K562 (cell line): ENCODE results near the gene ARHGAP26. TPM values are rescaled to one million over a fixed set of nuclear protein-coding genes. Genes with fewer than 3 reads are reported as not detected.

Experiments used
- ATAC-seq: fragments of 200-7000 bp; cut with Tn5 transposase; 3 replicates; pipeline ENCODE4 v1.9.1; 2020; ENCODE audit warnings: moderate library complexity
- BruUV-seq: library from RNA; stranded (reverse); fragments of 400-500 nt; replicated peaks from 2 replicates; lab custom pipeline; 2021; lab: Mats Ljungman, UMichigan
- CTCF ChIA-PET: fragments of 300-600 bp; formaldehyde crosslinking; extraction: SDS; loops from one replicate; lab custom pipeline; 2021; ENCODE audit warnings: low intra/inter-chr PET ratio; lab: Yijun Ruan, JAX
- POLR2A ChIA-PET: fragments of 300-600, 350-650 bp; sonication (Branson Sonifier 250); formaldehyde crosslinking; extraction: SDS; loops from one replicate; lab custom pipeline; 2021; ENCODE audit warnings: antibody characterized with exemption, inconsistent platforms; lab: Yijun Ruan, JAX
- DNase-seq, 4 experiments: peaks; one replicate each; pipeline versions ENCODE4 v3.0.0 to v3.0.0-alpha.2; 2011 to 2018; ENCODE audit warnings: low spot score in 3 of 4, mixed read lengths in 3 of 4; ENCODE audit errors: extremely low read depth in 1 of 4
- FAIRE-seq: peaks from 2 replicates; lab custom pipeline; 2011; peaks lifted over from hg19 to GRCh38; lab: Jason Lieb, UNC
- H2AFZ ChIP-seq: 2 replicates; pipeline ENCODE4 v1.6.0; 2011; ENCODE audit warnings: low read depth, low read length, control low read depth, inconsistent platforms
- H3K27ac ChIP-seq: fragments of 200-600 bp; 3 replicates; pipeline ENCODE4 v1.8.0; 2011; ENCODE audit warnings: low read depth, mild to moderate bottlenecking, control low read depth, inconsistent platforms, low read length, moderate library complexity, mixed read lengths; ENCODE audit errors: extremely low read depth
- H3K27me3 ChIP-seq, 2 experiments: fragments of 300-600 bp in 1 of 2; 2 replicates in 1 of 2; 3 replicates in 1 of 2; pipeline versions ENCODE4 v1.6.0 to v1.8.0; 2011; ENCODE audit warnings: inconsistent platforms in 2 of 2, low read length in 2 of 2, mild to moderate bottlenecking in 1 of 2, mixed read lengths in 1 of 2, moderate library complexity in 1 of 2; ENCODE audit not compliant: control insufficient read depth in 2 of 2, insufficient read depth in 2 of 2
- H3K36me3 ChIP-seq: fragments of 300-600 bp; 3 replicates; pipeline ENCODE4 v1.8.0; 2011; ENCODE audit warnings: mild to moderate bottlenecking, low read length, inconsistent platforms; ENCODE audit not compliant: control insufficient read depth, insufficient read depth
- H3K4me1 ChIP-seq, 2 experiments: fragments of 200-600 bp in 1 of 2; replicated peaks in 1 of 2; 2 replicates in 1 of 2; 3 replicates in 1 of 2; pipeline versions ENCODE4 v1.5.1 to v1.8.0; 2011; ENCODE audit warnings: inconsistent platforms in 2 of 2, low read length in 2 of 2, mild to moderate bottlenecking in 1 of 2, mixed read lengths in 1 of 2, moderate library complexity in 1 of 2; ENCODE audit not compliant: control insufficient read depth in 2 of 2, insufficient read depth in 2 of 2
- H3K4me2 ChIP-seq: 2 replicates; pipeline ENCODE4 v1.6.1; 2011; ENCODE audit warnings: low read length, control low read depth, inconsistent platforms, mixed read lengths; ENCODE audit not compliant: insufficient read depth
- H3K4me3 ChIP-seq: fragments of 200-600 bp; sonication (generic), shearing (Covaris generic); 2 replicates; pipeline ENCODE4 v1.5.1; 2016; ENCODE audit warnings: control low read depth, inconsistent platforms
- H3K79me2 ChIP-seq: fragments of 200-600 bp; 3 replicates; pipeline ENCODE4 v1.8.0; 2011; ENCODE audit warnings: low read length, inconsistent platforms; ENCODE audit not compliant: control insufficient read depth, insufficient read depth
- H3K9ac ChIP-seq, 2 experiments: 2 replicates each; pipeline versions ENCODE4 v1.6.0 to v1.6.1; 2011; ENCODE audit warnings: low read depth in 2 of 2, low read length in 2 of 2, control low read depth in 1 of 2, inconsistent platforms in 1 of 2, mild to moderate bottlenecking in 1 of 2, mixed read lengths in 1 of 2; ENCODE audit not compliant: insufficient read depth in 1 of 2
- H3K9me1 ChIP-seq: one replicate; pipeline ENCODE4 v1.6.0; 2011; ENCODE audit warnings: inconsistent platforms, mild to moderate bottlenecking, low read length, moderate library complexity; ENCODE audit not compliant: control insufficient read depth, insufficient read depth
- H3K9me3 ChIP-seq: replicated peaks from 2 replicates; pipeline ENCODE4 v1.5.1; 2011; ENCODE audit warnings: low read depth, low read length, inconsistent platforms; ENCODE audit not compliant: control insufficient read depth, insufficient read depth
- H4K20me1 ChIP-seq: replicated peaks from 2 replicates; pipeline ENCODE4 v1.6.1; 2011; ENCODE audit warnings: low read length, inconsistent platforms, mixed read lengths; ENCODE audit not compliant: control insufficient read depth, insufficient read depth
- C11orf30 ChIP-seq: fragments of 450-650 bp; IDR thresholded peaks from 2 replicates; pipeline ENCODE4 v1.6.1; 2016; ENCODE audit warnings: low read depth, mild to moderate bottlenecking
- CHD4 ChIP-seq: fragments of 200-600 bp; sonication (generic); IDR thresholded peaks from 3 replicates; pipeline ENCODE4 v1.6.1; 2012; ENCODE audit warnings: low read depth, mild to moderate bottlenecking, mixed read lengths, low read length, inconsistent platforms; ENCODE audit not compliant: insufficient read depth, insufficient replicate concordance, poor library complexity, severe bottlenecking
- FOXJ3 ChIP-seq: sonication (generic); formaldehyde crosslinking; IDR thresholded peaks from 2 replicates; pipeline ENCODE4 v1.4.0; 2020; ENCODE audit warnings: mild to moderate bottlenecking, missing genetic modification reagents
- GTF2A2 ChIP-seq: IDR thresholded peaks from 2 replicates; pipeline ENCODE4 v1.6.1; 2016; ENCODE audit warnings: mild to moderate bottlenecking, missing genetic modification characterization, missing compliant biosample characterization
- L3MBTL2 ChIP-seq: fragments of 450-650 bp; IDR thresholded peaks from 2 replicates; pipeline ENCODE4 v1.6.1; 2016; ENCODE audit warnings: mild to moderate bottlenecking, moderate library complexity
- MAFF ChIP-seq: IDR thresholded peaks from 2 replicates; pipeline ENCODE4 v1.6.1; 2012; ENCODE audit warnings: low read length, improper control_type of control experiment
- MAFG ChIP-seq: fragments of 450-650 bp; conservative IDR thresholded peaks from 2 replicates; pipeline ENCODE4 v1.6.1; 2016; ENCODE audit warnings: missing genetic modification characterization, missing compliant biosample characterization
- MAFK ChIP-seq: IDR thresholded peaks from 2 replicates; pipeline ENCODE4 v1.6.1; 2011; ENCODE audit warnings: low read length, improper control_type of control experiment
- NR1H2 ChIP-seq: sonication (generic); formaldehyde crosslinking; IDR thresholded peaks from 2 replicates; pipeline ENCODE4 v1.4.0; 2020; ENCODE audit warnings: mild to moderate bottlenecking, missing genetic modification reagents
- SRSF3 ChIP-seq: fragments of 200-400 bp; formaldehyde crosslinking; IDR thresholded peaks from 2 replicates; pipeline ENCODE4 v1.6.1; 2016; ENCODE audit warnings: mild to moderate bottlenecking, low read length, moderate library complexity; ENCODE audit not compliant: insufficient read depth
- ZKSCAN8 ChIP-seq: fragments of 200-800 bp; sonication (Bioruptor generic); IDR thresholded peaks from 2 replicates; pipeline ENCODE4 v1.6.1; 2016; ENCODE audit warnings: missing genetic modification characterization, missing compliant biosample characterization
- ZNF282 ChIP-seq: sonication (generic); formaldehyde crosslinking; IDR thresholded peaks from 2 replicates; pipeline ENCODE4 v1.8.1; 2023; ENCODE audit warnings: missing genetic modification reagents
- ZNF316 ChIP-seq: fragments of 450-650 bp; IDR thresholded peaks from 2 replicates; pipeline ENCODE4 v1.6.1; 2016
- WGBS: fragments of 100-300 bp; shearing (Covaris generic); methylation state at CpG from one replicate; pipeline ENCODE4 v1.1.6; 2016; ENCODE audit warnings: low coverage, mixed read lengths; ENCODE audit not compliant: insufficient coverage; ENCODE audit errors: missing lambda C conversion rate; 5-methylcytosine and 5-hydroxymethylcytosine counted together
- in situ Hi-C: fragments of 300-500 bp; cut with MboI; formaldehyde crosslinking; loops from 4 replicates; pipeline ENCODE4 v1.15.0; 2018; ENCODE audit warnings: inconsistent platforms, mixed read lengths
- intact Hi-C: fragments of 100-400 bp; cut with micrococcal nuclease; formaldehyde crosslinking; loops from 2 replicates; pipeline ENCODE4 v1.14.2; 2022
- polyA plus RNA-seq, 8 experiments: library from polyadenylated mRNA; depleted of rRNA in 4 of 8; stranded (reverse) in 5 of 8; unstranded in 3 of 8; fragments of >200 nt; fragmentation: Nextera tagmentation in 2 of 8; fragmentation: Illumina TruSeq in 1 of 8; extraction: Ambion mirVana in 2 of 8; extraction: Trizol in 1 of 8; gene quantifications; 2 replicates each; pipeline versions ENCODE4 v1.2.1 to v1.2.3, GENCODE V29; 2011 to 2014; ENCODE audit warnings: inconsistent platforms in 1 of 8, missing spikeins in 1 of 8
- total RNA-seq, 7 experiments: library from RNA; depleted of rRNA in 6 of 7; stranded (reverse); fragments of >200 nt in 6 of 7; fragmentation: Illumina TruSeq in 2 of 7; extraction: Trizol in 2 of 7; gene quantifications; 2 replicates each; pipeline versions ENCODE4 v1.2.1 to v1.2.3, GENCODE V29; 2011 to 2021; ENCODE audit warnings: low replicate concordance in 1 of 7
- TF ChIP-seq, protein P1 (sequence below): fragments of 450-650 bp; IDR thresholded peaks from 2 replicates; pipeline ENCODE4 v1.6.1; 2016

The ARHGAP26 gene
- total and polyA plus RNA-seq, 9 of the 15 experiments (the other 6 are each of a cell fraction or from before 2014, with no cell fraction given), result 0.13 to 1.1 (median 0.55) TPM

DNA sequence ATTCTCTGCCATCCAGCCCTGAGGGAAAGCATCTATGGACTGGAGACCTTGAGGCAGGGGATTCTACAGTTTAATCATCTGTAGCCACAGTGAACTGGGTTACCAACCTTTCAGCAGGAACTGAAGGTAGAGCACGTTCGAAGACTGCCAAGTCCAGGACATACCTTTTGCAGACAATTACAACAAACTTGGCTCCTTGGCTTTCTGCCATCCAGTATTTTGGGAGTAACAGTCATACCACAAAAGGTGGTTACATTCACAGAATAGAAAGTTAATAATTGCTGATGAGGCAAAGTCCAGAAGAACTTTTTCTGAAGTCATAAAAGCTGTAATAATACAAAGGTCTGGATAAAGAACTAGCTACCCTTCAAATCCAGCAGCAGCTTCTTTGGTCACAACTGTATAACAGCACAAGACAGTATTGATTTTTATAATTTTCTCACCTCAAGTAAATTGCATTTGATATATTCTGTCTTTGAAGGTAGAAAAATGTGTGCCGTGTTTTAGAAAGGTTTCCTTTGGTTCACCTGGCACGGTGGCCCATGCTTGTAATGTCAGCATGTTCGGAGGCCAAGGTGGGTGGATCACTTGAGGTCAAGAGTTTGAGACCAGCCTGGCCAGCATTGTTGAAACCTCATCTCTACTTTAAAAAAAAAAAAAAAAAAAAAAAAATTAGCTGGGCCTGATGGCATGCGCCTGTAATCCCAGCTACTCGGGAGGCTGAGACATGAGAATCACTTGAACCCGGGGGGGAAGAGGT is 396.7 kb downstream of the ARHGAP26 start:
- no TSS peak for BruUV-seq
- ChIA-PET CTCF (no interaction called here), POLR2A (interaction anchor here (0.9 to 1.4 kb wide), 2 partner anchors 10 to 11 kb away, joined by 3 to 4 read pairs; no protein-coding TSS in a partner anchor)
- Histone ChIP-seq H3K4me3 (no peak overlapping the region), H3K4me2 (no peak overlapping the region), H2AFZ (peak overlapping the region; percentile 14; the same call in 1 of the 2 replicates), H3K27me3 (no peaks in the 10 kb centered on the region), H3K9me3 (no peaks in the 10 kb centered on the region), H3K9ac (no peak overlapping the region), H3K27ac (no peak overlapping the region), H3K79me2 (no peaks in the 10 kb centered on the region), H3K9me1 (no peaks in the 10 kb centered on the region), H3K36me3 (no peaks in the 10 kb centered on the region), H3K4me1 (no peaks in the 10 kb centered on the region), H4K20me1 (no peaks in the 10 kb centered on the region)
- DNase-seq (no peak), FAIRE-seq (peak; percentile 48), ATAC-seq (no peak)
- peak; percentile 67 for TF ChIP-seq MAFG (tag)
- peak; percentile 72 for TF ChIP-seq MAFF
- no peak for TF ChIP-seq GTF2A2 (tag)
- no peak for TF ChIP-seq FOXJ3 (CRISPR knock-in tag)
- peak; percentile 71 for TF ChIP-seq MAFK
- TF ChIP-seq NR1H2 (CRISPR knock-in tag), result no peak
- TF ChIP-seq CHD4, result no peak
- TF ChIP-seq ZNF316, result peak; percentile 80
- TF ChIP-seq, protein P1, sequence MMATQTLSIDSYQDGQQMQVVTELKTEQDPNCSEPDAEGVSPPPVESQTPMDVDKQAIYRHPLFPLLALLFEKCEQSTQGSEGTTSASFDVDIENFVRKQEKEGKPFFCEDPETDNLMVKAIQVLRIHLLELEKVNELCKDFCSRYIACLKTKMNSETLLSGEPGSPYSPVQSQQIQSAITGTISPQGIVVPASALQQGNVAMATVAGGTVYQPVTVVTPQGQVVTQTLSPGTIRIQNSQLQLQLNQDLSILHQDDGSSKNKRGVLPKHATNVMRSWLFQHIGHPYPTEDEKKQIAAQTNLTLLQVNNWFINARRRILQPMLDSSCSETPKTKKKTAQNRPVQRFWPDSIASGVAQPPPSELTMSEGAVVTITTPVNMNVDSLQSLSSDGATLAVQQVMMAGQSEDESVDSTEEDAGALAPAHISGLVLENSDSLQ, result no peak
- TF ChIP-seq L3MBTL2, result no peak
- TF ChIP-seq C11orf30, result peak; percentile 67
- no peak for TF ChIP-seq ZNF282 (CRISPR knock-in tag)
- TF ChIP-seq ZKSCAN8 (CRISPR knock-in tag), result no peak
- no peak for TF ChIP-seq SRSF3
- in situ Hi-C loops, result no loop called here
- intact Hi-C loops, result no loop called here
- WGBS, result 31% methylated on average over 5 of the region's 8 CpGs
